Occipital lobe (tissue), 2 donors: ENCODE results near the gene UPK3BL2. TPM values are rescaled to one million over a fixed set of nuclear protein-coding genes. Genes with fewer than 3 reads are reported as not detected.
"Not testable (repeated sequence)": the region's sequence is repeated elsewhere in the genome, so short reads cannot be mapped to it uniquely, and the experiment has no call there.

Experiments used
- DNase-seq: peaks from one replicate; lab custom pipeline; 2025; lab: John Stamatoyannopoulos, UW
- total RNA-seq: library from RNA; depleted of rRNA; stranded (reverse); fragments of >200 nt; gene quantifications from one replicate; pipeline ENCODE4 v1.2.3, GENCODE V29; 2014

Gene UPK3BL2, protein sequence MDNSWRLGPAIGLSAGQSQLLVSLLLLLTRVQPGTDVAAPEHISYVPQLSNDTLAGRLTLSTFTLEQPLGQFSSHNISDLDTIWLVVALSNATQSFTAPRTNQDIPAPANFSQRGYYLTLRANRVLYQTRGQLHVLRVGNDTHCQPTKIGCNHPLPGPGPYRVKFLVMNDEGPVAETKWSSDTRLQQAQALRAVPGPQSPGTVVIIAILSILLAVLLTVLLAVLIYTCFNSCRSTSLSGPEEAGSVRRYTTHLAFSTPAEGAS
- 1.4 TPM for total RNA-seq

DNA sequence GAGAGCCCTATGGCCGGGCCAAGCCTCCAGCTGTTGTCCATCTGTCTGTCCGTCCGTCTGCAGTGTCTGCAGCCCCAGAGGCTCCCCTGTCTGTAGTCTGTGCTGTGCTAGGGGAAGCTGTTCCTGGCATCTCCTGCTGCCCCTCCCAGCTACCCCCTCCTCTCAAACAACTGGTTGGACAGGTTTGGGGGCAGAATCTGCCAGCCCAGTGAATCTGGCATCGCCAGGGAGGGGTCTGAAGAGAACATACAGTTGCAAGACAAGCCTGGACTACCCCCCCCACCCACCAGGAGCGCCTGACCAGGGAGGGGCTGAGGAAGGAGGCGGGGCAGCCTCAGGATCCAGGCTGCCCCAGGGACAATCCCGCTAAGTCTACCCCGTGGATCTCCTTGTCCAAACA lies at the start of gene UPK3BL2:
Gene UPK3BL2, minus strand, starts transcription at position 101 of the 400 bp plus-strand sequence. Its CDS starts 60 bp downstream, at position 41.
- DNase-seq = not testable (repeated sequence)

DNA sequence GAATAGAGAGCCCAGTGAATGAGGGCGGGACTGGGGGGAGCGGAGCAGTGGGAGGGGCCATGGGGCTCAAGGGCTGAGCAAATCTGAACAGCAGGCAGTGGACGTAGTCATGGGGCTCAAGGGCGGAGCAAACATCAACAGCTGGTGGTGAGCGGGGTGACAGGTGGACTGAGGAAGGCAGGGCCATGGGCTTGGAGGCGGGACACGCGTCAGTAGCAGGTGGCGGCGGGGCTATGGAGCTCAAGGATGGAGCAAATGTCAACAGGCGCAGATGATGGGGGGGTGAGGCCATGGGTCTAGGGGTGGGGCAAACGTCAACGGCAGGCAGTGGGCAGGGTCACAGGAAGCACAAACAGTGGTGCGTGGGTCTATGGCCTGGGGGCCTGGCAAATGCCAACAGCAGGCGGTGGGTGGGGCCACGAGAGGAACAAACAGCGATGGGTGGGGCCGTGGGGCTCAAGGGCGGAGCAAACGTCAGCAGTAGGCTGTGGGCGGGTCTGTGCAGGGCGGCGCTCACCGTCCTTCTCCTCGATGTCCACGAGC lies 49.1 kb upstream of the UPK3BL2 start:
- not testable (repeated sequence) for DNase-seq

DNA sequence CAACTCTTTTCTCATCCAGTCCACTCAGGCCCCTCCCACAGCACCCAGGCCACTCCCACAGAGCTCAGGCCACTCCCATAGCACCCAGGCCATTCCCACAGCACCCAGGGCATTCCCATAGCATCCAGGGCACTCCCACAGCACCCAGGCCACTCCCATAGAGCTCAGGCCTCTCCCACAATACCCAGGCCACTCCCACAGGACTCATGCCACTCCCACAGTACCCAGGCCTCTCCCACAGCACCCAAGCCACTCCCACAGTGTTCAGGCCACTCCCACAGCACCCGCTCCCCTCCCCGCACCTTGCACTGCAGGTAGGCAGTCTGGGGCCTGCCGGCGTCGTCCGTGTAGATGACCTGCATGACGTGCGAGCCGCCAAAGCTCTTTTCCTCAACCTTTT lies 46.4 kb upstream of the UPK3BL2 start:
- DNase-seq = not testable (repeated sequence)

DNA sequence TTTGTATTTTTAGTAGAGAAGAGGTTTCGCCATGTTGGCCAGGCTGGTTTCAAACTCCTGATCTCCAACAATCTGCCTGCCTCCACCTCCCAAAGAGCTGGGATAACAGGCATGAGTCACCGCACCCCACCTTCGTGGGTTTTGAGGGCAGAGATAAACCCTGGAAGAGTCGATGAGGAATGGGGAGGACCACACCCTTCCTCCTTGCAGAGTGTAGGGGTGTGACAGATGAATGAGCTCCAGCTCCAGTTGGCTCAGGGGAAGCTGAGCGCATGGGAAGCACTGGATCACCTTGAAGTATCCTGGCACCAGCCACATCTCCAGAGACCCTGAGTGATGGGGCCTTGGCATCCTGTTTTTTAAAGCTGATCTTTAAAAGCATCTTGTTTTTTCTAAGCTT lies 40.0 kb upstream of the UPK3BL2 start:
- DNase-seq = not testable (repeated sequence)

DNA sequence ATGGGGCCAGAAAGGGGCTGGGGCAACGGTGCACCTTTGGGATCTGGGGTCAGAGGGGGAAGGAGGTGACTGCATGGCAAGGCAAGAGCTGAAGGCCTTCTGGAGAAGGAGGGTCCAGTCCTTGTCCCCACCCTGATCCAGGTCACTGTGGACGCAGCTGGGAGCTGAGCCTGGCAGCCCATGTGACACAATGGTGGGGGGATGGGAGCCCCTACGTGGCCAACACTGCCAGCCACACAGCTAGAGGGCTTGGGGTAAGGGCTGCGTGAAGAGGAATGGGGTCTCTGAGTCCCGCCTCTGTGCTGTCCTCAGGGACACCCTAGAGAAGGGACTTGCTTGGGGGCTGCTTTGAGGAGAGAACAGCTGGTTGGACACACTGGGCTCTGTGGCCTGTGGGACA lies 38.2 kb upstream of the UPK3BL2 start:
- not testable (repeated sequence) for DNase-seq

DNA sequence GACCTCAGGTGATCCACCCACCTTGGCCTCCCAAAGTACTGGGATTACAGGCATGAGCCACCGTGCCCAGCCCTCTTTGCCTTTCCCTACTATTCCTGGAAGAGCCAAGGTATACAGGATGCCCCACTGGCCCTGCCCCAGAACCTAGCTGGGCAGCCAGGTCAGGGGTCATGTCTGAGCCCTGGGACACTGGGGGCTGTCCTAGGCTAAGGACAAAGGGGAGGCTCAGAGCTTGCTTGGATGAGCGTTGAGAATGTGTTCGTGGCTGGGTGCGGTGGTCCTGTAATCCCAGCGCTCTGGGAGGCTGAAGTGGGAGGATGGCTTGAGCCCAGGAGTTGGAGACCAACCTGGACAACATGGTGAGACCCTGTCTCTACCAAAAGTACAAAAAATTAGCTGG lies 35.0 kb upstream of the UPK3BL2 start:
- DNase-seq = not testable (repeated sequence)

DNA sequence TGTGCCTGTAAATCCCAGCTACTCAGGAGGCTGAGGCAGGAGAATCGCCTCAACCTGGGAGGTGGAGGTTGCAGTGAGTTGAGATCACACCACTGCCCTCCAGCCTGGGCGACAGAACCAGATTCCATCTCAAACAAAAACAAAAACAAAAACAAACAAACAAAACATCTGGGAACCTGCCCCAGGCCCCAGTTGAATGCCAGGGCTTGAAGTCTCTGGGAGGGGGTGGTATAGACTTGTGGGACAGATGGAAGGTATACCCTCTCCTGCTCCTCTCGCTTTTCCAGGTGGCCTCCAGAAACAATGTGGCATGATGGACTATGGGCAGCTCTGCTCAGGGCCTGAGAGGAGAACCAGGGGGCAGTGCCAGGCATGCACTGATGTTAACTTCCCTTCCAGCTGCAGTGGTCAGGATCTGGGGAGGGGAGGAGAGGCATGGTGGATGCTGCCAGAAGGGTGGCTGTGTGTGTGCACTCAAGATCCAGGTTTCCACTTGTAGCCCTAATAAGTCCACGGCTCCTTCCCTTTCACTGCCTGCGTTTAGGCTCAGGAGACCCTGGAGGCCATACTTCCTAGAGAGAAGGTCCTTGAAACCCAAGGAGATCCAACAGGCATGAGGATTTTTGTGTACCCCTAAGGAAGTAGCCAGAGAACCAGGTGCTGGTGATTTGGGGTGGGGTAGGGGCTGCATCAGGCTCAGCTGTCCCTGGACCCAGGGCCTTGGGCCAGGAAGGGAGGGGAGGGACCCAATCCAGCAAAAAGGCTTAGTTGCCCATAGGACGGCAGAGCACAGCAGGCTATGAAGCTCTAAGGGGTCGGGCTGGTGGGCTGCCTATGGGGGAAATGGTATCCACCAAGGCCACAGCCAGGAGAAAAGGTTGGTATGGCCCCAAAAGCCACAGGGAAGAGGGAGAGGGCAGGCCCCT lies 34.1 kb upstream of the UPK3BL2 start:
- DNase-seq = not testable (repeated sequence)

DNA sequence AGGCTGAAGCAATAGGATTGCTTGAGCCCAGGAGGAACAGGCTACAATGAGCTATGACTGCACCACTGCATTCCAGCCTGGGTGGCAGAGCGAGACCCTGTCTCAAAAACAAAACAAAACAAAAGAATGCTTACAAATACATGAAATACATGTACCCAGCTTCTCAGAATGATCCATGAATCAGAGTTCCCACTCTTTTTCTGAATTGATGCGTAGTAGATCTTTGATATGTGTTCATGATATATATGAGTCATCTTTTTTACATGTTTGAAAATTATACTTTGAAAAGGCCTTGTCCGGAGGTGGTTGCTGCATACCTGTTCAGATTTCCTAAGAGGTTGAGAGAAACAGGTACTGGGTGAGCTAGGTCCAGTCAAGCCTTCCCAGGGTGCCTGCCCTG lies 32.9 kb upstream of the UPK3BL2 start:
- not testable (repeated sequence) for DNase-seq

DNA sequence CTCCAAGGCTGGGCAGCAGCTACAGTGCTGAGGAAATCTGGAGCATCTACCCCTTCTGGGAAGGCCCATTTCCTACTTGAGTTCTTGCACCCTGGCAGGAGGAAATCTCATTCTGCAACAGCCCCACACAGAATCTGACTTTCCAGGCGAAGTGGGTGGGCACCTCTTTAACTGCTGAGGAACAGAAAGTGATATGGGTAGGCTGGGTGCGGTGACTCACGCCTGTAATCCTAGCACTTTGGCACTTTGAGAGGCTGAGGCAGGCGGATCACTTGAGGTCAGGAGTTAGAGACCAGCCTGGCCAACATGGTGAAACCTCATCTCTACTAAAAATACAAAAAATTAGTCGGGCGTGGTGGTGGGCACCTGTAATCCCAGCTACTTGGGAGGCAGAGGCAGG lies 31.1 kb upstream of the UPK3BL2 start:
- not testable (repeated sequence) for DNase-seq

DNA sequence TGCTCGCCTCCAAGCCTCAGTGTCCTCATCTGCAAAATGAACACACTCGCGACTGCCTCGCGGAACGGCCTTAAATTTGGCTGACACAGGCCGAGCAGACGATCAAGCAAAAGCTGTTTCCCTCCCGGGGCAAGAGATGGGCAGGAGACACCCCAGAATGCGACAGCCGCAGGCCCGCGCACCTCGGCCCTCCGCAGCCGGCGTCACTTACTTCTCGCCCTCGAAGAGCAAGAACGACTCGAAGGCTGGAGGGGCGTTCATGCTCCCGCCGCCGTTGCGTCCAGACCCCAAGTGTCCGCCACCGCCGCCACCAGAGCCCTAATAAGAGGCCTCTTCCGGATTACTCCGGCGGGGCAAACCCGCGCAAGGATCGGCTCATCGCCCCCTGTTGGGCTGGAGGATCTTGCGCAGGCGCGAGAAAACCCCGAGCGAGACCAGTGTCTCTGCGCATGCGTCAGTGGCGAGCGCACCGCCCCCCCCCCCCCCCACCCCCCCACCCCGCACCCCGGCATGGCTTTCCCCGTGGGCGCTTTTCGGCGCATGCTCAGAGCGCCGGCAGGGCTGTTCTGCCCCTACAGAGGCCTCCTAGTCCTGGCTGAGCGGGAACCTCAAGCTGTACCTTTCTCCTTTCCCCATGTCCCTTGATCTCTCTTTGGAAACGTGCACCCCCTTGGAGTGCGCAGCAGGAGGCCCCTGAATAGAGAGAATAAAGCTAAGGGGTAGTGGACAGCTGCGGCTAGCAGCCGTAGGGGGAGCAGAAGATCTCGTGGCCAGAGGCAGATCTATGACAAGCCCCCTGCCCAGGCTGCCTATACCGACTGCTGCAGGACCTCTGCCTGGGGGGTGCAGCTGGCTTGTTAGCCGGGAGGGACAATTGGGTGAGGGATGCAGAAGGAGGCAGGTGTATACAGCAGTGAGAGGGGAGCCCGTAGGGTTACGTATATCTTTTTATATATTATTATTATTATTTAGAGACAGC lies 29.1 kb upstream of the UPK3BL2 start, which contains the start of gene POLR2J3:
Gene POLR2J3, minus strand, starts transcription at position 323 of the 979 bp plus-strand sequence. Its CDS starts 62 bp downstream, at position 261.
- DNase-seq = not testable (repeated sequence)

DNA sequence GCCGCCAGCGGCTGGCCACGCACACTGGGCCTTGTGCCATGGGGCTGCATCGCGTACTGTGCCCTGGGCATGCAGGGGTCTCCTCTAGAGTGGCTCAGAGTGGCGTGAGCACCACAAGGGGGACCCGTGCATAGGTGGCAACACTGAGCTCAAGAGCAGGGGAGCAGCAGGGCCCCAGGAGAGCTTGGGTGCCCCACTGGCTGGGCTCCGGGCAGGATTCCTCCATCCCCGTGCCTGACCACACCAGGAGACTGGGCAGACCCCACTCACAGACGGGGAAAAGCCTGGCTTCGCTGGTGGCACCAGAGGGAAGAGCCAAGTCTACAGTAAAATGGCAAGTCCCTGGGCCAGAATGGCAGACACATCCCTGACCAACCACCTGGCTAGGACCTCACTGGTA lies 25.1 kb upstream of the UPK3BL2 start:
- DNase-seq = not testable (repeated sequence)

DNA sequence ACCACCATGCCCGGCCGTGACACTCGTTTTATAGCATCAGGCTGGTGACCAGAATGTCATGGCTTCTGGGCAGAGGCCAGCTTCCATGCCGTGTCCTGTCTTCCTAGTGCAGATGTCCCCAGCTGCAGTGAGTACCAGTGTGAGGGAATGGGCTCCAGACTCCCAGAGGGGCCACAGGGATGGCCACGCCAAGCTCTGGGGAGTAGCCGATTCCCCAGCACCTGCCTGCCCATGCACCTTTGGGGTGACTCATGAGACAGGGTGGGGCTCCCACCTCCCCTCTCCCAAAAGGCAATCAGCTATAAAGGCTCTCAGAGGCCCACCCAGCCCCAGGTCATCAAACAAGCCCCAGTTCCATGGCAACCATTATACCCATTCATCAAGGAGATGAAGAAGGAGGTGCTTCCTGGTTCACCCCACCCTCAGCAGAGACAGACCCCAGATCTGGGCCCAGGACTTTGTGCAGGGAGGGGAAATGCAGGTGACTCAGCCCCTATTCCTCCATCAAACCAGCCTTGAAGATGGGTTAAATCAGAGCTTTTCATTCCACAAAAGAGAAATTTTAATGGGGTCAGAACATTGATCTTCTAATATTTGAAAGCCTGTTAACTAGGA lies 7.4 kb upstream of the UPK3BL2 start, which contains the start of gene SPDYE2:
Gene SPDYE2, plus strand, starts transcription at position 419 of the 615 bp plus-strand sequence. CDS start 2,030 bp downstream, outside the sequence.
- not testable (repeated sequence) for DNase-seq

DNA sequence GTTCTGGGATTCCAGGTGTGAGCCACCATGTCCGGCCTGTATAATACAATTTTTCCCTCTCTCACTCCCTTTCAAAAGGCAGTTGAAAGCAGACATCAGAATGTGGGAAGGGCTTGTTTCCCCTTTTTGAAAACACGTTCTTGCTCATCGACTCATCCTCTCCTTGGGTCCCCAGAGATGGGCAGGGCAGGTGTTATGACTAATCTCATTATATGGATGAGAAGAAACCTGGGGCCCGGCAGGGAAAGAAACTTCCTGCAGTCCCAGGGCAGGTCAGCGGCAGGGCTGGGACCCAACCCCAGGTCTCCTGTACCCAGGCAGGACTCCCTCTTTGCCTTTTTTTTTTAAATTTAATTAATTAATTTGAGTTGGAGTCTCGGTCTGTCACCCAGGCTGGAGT lies 2.9 kb upstream of the UPK3BL2 start:
- DNase-seq = not testable (repeated sequence)

DNA sequence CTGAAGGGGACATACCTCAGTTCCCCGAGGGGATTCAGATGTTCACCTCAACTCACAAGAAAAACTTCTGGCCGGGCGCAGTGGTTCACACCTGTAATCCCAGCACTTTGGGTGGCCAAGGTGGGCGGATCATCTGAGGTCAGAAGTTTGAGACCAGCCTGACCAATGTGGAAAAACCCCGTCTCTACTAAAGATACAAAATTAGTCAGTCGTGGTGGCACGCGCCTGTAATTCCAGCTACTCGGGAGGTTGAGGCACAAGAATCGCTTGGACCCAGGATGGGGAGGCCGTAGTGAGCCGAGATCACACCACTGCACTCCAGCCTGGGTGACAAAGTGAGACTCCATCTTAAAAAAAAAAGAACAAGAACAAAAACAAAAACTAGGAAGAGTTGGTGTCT lies 1.8 kb upstream of the UPK3BL2 start:
- not testable (repeated sequence) for DNase-seq

DNA sequence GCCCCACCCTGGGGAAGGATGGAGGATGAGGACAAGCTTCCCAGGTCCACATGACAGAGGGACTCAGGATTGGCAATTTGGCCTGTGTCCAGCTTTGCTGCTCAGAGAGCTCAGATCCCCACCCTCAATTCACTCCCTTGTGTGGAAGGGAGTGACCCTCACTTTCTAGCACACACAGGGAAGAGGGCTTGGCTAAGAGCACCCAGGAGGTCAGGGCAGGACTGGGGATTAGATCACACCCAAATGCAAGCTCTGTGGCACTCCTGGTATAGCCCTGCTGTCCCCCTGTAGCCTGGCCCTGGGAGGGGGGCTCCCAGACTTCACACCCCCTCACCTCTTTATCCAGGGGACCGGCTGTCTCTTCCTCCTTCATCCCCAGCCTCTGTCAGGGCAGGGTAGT lies 876 bp upstream of the UPK3BL2 start:
- DNase-seq = not testable (repeated sequence)

DNA sequence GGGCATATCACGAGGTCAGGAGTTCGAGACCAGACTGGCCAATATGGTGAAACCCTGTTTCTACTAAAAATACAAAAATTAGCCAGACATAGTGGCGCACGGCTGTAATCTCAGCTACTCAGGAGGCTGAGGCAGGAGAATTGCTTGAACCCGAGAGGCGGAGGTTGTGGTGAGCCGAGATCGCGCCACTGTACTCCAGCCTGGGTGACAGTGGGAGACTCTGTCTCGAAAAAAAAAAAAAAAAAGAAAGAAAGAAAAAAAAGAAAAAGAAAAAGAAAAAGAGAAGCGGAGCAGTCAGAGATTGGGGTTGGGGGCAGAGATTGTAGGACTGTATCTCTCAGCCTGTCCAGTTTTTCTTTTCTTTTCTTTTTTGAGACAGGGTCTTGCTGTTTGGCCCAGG lies 725 bp downstream of the UPK3BL2 start:
- not testable (repeated sequence) for DNase-seq

DNA sequence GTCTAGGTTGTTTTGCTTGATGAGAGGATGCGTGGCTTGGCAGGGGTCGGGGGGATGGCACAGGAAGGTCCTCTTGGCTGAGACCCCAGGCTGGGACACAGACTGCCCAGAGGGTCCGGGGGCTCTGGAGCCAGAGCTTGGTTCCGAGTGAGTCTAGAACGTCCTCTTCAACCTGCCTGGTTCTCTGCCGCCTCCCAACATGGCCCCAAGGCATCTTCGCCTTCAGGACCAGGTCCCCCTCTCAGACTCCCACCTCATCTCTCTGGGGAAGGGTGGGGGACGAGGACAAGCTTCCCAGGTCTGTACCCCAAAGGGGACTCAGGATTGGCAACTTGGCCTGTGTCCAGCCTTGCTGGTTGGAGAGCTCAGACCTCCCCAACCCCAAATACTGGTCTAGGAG lies 1.4 kb downstream of the UPK3BL2 start:
- not testable (repeated sequence) for DNase-seq

DNA sequence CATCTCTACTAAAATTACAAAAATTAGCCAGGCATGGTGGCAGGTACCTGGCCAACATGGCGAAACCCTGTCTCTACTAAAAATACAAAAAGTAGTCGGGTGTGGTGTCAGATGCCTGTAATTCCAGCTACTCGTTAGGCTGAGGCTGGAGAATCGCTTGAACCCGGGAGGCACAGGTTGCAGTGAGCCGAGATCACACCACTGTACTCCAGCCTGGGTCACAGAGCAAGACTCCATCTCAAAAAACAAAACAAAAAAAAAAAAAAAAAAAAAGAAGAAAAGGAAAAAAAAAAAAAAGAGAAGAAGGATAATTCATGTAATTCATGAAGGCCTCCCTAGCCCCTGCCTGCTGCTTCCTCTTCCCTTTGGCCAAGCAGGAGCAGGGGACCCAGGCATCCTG lies 2.9 kb downstream of the UPK3BL2 start:
- DNase-seq = not testable (repeated sequence)

DNA sequence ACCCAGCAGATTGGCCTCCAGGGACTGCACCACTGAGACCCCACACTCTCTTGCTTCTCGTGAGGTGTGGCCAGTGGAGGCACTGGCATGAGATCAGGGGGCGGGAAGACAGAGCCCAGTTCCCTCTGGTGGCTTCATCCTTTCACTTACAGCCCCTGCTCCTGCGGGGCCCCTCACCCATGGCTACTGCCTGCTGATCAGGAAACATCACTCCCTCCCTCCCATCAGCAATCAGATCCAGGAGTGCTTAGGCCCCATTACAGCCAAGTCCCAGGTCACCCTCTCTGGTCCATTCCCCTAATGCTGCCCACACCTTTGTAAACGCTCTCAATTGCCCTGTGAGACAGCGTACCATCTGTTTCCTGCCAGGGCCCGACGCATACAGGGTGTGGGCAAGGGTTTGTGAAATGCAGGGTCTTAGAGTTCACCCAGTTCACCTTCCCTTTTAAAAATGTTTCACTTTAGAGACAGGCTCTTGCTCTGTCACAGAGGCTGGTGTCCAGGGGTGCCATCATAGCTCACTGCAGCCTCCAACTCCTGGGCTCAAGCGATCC lies 8.4 kb downstream of the UPK3BL2 start:
- not testable (repeated sequence) for DNase-seq

DNA sequence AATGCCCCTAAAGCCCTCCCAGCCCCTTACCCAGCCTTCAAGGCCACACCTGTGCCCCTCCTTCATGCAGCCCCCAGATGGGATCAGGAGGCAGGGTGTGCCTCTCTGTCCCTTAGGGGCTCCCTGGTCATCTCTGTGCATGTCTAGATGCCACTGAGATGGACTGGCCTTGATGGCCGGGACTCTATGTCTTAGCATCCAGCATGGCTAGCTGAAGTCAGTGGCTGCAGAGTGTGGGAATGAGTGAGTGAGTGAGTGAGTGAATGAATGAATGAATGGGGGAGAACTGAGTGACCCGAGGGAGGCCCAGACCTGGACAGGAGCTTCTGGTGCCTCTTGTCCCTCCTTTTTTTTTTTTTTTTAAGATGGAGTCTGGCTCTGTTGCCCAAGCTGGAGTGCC lies 11.4 kb downstream of the UPK3BL2 start:
- DNase-seq = not testable (repeated sequence)
